Measurements from ENCODE around the gene TEDC1.

TEDC1 gene

DNA sequence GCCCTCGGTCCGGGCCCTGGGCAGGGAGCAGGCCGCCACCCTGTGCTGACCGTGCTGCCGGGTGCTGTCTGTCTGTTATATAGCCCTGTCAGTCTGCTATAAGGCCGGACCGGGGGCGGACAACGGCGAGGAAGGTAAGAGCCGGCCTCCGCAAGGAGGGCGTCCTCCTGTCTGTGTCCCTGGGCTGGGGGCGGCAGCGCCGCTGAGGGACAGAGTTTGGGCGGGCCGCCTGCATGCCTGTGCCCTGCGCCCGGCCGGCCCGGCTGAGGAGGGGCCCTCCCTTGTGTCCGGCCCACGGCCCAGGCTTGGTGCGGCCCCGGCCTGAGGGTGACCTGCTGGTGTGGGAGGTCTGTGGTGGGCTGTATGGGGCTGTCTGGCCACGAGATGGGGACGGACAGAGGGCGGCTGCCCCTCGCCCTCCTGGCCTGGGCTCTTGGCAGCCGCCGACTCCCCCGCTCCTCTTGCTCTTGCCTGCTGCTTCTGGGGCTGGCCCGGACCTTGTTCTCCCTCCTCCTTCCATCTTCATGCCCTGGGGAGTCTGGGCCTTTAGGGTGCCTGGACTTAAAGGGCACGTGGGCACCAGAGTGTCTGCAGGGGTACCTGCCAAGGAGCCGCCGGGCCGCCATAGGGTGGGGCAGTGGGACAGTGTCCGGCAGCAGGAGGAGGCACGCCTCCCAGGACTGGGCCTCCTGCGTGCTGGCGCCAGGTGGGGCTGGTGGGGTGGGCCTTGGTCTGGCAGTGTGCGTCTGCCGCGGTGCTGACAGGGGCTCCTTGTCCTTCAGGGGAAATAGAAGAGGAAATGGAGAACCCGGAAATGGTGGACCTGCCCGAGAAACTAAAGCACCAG is 41.5 kb upstream of the TEDC1 start:
- no peak for TF ChIP-seq TAF1 (IDR thresholded peaks at IDR 0.05; ENCODE audit: borderline replicate concordance, low read depth, low read length)
- DNase-seq (ENCODE audit: insufficient read length) (no peak), FAIRE-seq (no peak)

DNA sequence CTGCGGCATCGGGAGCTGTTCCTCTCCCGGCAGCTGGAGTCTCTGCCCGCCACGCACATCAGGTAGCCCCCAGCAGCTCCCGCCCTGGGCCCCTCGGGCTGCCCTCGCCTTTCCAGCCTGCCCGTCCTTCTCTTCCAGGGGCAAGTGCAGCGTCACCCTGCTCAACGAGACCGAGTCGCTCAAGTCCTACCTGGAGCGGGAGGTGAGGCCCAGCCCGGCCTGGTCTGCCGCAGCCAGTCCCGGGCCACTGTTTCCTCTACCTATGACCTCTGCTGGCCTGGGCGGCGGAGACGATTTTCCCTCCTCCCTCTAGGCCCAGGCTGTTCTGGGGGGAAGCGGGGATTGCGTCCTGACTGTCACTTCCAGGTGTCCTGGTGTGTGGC is 40.9 kb upstream of the TEDC1 start:
- TF ChIP-seq TAF1 (IDR thresholded peaks at IDR 0.05; ENCODE audit: borderline replicate concordance, low read depth, low read length), result no peak
- TF ChIP-seq POLR2AphosphoS5 (IDR thresholded peaks at IDR 0.05; ENCODE audit: low read depth, low read length), result no peak
- no peak for TF ChIP-seq POLR2A (IDR thresholded peaks at IDR 0.05; ENCODE audit: low read depth, low read length)
- no peak for FAIRE-seq

DNA sequence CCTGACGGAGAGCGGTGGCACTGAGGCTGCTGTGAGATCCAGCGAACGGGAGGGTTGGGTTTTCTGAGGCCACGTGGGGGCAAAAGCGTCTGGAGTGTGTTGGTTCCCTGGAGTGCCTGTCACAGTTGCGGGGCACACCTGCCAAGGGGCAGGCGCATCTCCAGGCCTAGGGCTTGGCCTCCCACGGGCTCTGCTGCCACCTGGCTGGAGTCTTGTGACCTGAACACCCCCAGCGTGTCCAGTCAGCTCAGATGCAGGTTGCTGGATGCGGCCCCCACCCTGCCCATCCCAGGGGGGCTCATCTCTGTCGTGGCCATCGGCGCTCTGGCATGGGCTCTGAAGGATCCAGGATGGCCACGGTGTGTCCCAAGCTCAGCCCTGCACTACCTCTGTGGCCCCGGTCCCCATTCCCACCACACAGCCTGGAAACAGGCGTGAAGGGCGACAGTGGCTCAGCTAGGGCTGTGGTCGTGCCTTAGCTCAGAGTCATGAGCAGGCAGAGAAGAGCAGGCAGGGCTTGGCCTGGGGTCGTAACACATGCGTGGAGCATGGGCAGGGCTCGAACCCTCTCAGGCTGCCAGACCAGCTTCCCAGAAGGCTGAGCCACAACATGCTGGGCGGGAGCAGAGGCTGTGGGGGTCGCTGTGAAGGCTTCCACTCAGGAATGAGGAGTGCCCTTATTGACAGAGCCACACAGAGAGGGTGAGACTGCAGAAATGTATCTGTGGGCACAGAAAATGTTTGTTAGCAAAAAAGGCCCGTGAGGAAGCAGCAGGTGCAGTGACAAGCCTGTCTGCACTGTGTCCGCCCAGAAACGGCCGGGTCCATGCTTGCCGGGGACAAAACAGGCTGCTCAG is 40.0 kb upstream of the TEDC1 start:
- DNase-seq (ENCODE audit: insufficient read length), result no peak
- no peak for FAIRE-seq
- TF ChIP-seq POLR2A (IDR thresholded peaks at IDR 0.05; ENCODE audit: low read depth, low read length) (no peak), POLR2AphosphoS5 (IDR thresholded peaks at IDR 0.05; ENCODE audit: low read depth, low read length) (no peak), TAF1 (IDR thresholded peaks at IDR 0.05; ENCODE audit: borderline replicate concordance, low read depth, low read length) (no peak)

More for the DNA sequence above, 40.9 kb upstream of the TEDC1 start:
- DNase-seq (ENCODE audit: insufficient read length), result no peak

DNA sequence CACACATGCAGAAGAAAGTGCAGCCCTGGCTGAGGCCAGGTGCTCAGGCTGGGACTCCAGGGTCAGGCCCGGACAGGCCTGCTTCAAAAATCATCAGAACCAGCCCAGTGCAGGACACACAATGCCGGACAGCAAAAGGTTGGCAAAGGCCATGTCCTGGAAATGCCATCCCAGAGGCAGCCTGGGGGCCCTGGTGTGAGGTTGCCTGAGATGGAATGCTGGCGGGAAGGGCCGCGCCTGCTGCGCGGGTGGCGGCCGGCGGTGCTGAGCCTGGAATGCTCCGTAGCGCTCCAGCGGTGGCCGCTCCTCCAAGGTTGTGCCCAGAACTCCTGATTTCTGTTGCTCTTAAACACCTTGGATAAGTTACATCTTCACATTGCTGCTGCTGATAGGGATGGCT is 38.1 kb upstream of the TEDC1 start:
- no peak for DNase-seq (ENCODE audit: insufficient read length)
- FAIRE-seq, result no peak
- TF ChIP-seq POLR2AphosphoS5 (IDR thresholded peaks at IDR 0.05; ENCODE audit: low read depth, low read length) (no peak), TAF1 (IDR thresholded peaks at IDR 0.05; ENCODE audit: borderline replicate concordance, low read depth, low read length) (no peak), POLR2A (IDR thresholded peaks at IDR 0.05; ENCODE audit: low read depth, low read length) (no peak)

DNA sequence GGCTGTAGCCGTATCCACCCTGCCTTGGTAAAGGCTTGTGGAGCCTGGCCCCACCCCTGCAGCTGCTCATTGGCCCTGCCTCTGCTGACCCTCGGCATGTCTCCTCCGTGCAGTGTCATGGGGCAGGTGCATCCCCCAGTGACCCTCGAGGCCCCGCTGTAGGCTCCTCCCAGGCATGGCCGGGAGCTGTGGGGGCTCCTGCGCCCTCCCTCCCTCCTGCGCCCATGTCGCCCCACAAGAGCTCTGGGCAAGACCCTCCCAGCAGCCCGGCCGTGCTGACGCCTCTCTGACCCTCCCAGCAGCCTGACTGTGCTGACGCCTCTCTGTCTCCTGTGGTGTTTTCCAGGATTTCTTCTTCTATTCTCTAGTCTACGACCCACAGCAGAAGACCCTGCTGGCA is 37.2 kb upstream of the TEDC1 start:
- no peak for FAIRE-seq
- DNase-seq (ENCODE audit: insufficient read length), result no peak

DNA sequence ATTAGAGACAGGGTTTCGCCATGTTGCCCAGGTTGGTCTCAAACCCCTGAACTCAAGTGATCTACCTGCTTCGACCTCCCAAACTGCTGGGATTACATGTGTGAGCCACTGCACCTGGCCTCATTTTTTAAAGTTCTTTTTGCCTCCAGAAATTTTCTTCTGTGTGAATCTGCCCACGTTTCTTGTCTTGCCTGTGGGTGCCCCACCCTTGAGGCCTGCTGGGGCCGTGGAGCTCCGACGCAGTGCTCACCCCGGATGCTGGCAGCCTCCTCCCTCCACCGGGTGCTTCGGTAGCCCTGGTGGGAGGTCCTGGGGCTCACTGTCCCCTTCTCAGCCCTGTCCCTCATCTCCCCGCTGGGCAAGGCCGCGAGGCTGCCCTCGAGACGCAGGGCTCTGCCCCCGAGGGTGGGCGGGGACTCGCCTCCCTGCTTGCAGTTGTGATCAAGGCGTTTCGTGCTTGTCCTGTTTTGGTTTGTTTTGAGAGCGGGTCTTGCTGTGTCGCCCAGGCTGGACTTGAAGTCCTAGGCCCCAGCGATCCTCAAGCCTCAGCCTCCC is 35.9 kb upstream of the TEDC1 start:
- TF ChIP-seq POLR2A (IDR thresholded peaks at IDR 0.05; ENCODE audit: low read depth, low read length), result no peak
- TF ChIP-seq POLR2AphosphoS5 (IDR thresholded peaks at IDR 0.05; ENCODE audit: low read depth, low read length), result no peak
- no peak for TF ChIP-seq TAF1 (IDR thresholded peaks at IDR 0.05; ENCODE audit: borderline replicate concordance, low read depth, low read length)
- FAIRE-seq (no peak), DNase-seq (ENCODE audit: insufficient read length) (no peak)

More for the DNA sequence above, 37.2 kb upstream of the TEDC1 start:
- TF ChIP-seq POLR2AphosphoS5 (IDR thresholded peaks at IDR 0.05; ENCODE audit: low read depth, low read length) (no peak), TAF1 (IDR thresholded peaks at IDR 0.05; ENCODE audit: borderline replicate concordance, low read depth, low read length) (no peak), POLR2A (IDR thresholded peaks at IDR 0.05; ENCODE audit: low read depth, low read length) (no peak)

DNA sequence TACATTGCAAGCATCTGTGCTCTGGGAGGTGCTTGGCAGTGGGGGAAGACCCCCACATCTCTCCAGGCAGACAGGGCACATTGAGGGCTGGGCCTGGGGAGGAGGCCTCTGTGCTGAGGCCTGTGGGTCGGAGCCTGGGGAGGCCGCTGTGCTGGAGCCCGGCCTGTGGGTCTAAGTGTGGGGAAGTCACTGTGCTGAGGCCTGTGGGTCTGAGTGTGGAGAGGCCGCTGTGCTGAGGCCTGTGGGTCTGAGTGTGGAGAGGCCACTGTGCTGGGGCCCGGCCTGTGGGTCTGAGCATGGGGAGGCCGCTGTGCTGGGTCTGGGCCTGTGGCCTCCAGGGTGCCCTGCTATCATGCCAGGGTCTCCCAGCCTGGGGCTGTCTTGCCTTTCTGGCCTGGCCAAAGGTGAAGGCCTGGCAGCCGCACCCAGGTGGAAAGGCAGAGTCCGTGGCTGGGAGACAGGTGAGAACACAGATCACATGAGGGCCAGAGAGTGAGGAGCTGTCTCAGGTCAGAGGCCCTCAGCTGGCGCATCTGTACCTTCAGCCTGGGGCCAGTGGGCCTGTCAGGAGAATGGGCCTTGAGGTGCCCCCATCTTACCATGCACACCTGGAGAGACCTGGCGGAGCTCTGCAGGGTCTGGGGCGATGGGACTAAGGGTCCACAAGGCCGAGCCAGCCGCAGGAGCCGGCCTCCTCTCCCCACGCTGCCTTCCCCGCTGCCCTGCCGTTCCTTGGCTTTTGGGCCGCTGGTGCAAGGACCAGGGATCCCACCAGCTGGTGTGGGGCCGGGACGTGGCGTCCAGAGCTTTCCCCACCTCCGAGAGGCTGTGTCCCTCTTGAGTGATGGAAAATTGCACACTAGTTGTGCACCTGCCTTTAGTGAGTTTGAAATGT is 35.0 kb upstream of the TEDC1 start:
- FAIRE-seq, result no peak
- TF ChIP-seq POLR2AphosphoS5 (IDR thresholded peaks at IDR 0.05; ENCODE audit: low read depth, low read length) (no peak), POLR2A (IDR thresholded peaks at IDR 0.05; ENCODE audit: low read depth, low read length) (no peak), TAF1 (IDR thresholded peaks at IDR 0.05; ENCODE audit: borderline replicate concordance, low read depth, low read length) (no peak)
- no peak for DNase-seq (ENCODE audit: insufficient read length)

DNA sequence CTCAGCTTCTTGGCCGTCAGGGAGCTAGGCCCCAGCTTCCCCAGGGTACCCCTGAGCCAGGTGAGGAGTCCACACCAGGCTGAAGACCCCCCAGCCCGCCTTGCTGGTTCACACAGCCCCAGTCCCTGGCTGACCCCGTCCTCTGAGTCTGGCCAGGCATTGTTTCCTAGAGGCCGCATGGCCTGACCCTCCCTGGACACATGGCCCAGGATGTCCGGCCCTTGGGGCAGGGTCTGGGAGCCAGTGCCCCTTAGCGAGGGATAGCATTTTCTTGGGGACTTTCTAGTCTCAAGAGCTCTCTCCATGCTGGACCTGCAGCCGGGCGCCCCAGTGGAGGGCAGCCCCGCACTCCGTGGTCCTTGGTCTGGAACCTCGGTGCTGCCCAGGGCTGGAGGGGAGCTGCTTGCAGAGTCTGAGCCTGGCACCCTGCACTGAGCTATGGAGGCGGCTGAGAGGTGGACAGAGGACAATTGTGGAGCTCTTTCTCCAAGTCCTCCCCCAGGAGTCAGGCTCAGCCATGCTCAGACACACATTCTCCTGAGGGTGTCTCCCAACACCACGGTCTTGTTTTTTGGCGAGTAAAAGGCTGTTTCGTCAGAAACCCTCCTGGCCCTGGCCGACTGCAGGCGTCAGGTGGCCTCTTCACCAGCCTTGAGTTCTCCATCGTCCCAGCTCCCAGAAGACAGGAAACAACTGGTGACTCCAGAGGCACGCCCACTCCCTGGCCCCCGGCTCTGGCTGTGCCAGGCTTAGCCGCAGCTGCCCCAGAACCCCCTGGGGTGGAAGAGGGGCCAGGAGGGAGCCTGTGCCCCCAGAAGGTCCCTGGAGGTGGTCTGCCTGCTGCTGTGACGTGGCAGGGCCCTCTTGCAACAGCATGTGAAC is 34.1 kb upstream of the TEDC1 start:
- DNase-seq (ENCODE audit: insufficient read length) (no peak), FAIRE-seq (no peak)
- no peak for TF ChIP-seq POLR2A (IDR thresholded peaks at IDR 0.05; ENCODE audit: low read depth, low read length)
- TF ChIP-seq POLR2AphosphoS5 (IDR thresholded peaks at IDR 0.05; ENCODE audit: low read depth, low read length), result no peak
- no peak for TF ChIP-seq TAF1 (IDR thresholded peaks at IDR 0.05; ENCODE audit: borderline replicate concordance, low read depth, low read length)

DNA sequence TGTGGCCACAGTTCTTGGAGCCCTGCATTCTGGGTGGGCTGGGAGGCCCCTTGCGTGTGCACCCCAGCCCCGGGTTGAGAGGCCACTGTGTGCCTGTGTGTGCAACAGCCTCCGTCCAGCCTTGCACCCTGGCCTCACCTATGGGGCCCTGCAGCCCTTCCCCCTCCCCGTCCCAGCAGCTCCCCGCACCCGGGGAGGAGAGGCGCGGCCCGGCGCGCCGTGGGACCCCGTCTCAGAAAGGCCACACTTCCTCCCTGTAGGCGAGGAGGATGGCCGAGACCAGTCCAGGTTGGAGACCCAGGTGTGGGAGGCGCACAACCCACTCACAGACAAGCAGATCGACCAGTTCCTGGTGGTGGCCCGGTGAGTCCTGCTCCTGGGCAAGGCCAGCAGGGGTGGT is 33.0 kb upstream of the TEDC1 start:
- TF ChIP-seq POLR2AphosphoS5 (IDR thresholded peaks at IDR 0.05; ENCODE audit: low read depth, low read length) (no peak), POLR2A (IDR thresholded peaks at IDR 0.05; ENCODE audit: low read depth, low read length) (no peak), TAF1 (IDR thresholded peaks at IDR 0.05; ENCODE audit: borderline replicate concordance, low read depth, low read length) (no peak)
- FAIRE-seq (no peak), DNase-seq (ENCODE audit: insufficient read length) (no peak)

DNA sequence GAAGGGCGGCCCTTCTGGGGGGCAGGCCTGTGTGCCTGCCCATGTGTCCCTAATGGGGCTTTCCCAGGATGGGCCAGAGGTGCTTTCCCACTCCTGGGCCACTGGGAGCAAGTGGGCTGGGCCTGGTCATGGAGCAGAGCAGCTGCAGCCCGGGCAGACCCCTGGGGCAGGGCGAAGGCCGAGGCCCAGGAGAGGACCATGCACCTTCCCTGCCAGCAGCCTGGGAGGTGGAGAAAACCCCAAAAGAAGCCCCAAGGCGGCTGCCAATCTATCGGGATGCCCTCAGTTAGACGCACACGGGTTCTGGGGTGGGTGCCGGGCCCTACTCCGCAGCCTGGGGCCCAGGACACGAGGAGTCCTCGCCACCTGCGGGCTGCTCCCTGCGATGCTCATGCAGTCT is 32.5 kb upstream of the TEDC1 start:
- TF ChIP-seq POLR2AphosphoS5 (IDR thresholded peaks at IDR 0.05; ENCODE audit: low read depth, low read length), result no peak
- FAIRE-seq (no peak), DNase-seq (ENCODE audit: insufficient read length) (no peak)
